GM21526 (cell line): Measurements from ENCODE around the gene URM1.

Experiments used
- ATAC-seq: cut with Tn5 transposase; IDR thresholded peaks from one replicate; pipeline ENCODE4 v1.9.1; 2021; ENCODE audit warnings: moderate library complexity; ENCODE audit not compliant: unreplicated experiment, low FRiP score

URM1 gene

GRCh38 chr9:128344931-128345605 lies 26.1 kb upstream of the URM1 start:
- ATAC-seq: no peak

- ATAC-seq: no peak
Measured at GRCh38 chr9:128349125-128349524, 22.0 kb upstream of the URM1 start.

GRCh38 chr9:128349772-128350171 lies 21.4 kb upstream of the URM1 start:
- no peak for ATAC-seq

GRCh38 chr9:128355451-128355850 lies 15.7 kb upstream of the URM1 start:
- ATAC-seq: no peak

GRCh38 chr9:128358090-128358489 lies 13.1 kb upstream of the URM1 start:
- no peak for ATAC-seq

GRCh38 chr9:128358861-128359260 lies 12.3 kb upstream of the URM1 start:
- ATAC-seq: no peak

GRCh38 chr9:128360826-128361225 lies 10.3 kb upstream of the URM1 start:
- ATAC-seq: no peak

GRCh38 chr9:128361296-128361985 lies 9.7 kb upstream of the URM1 start:
- ATAC-seq: no peak

GRCh38 chr9:128361986-128362646 lies 9.1 kb upstream of the URM1 start:
- ATAC-seq: no peak

- no peak for ATAC-seq
Measured at GRCh38 chr9:128362774-128363173, 8.4 kb upstream of the URM1 start.

- ATAC-seq: no peak
Measured at GRCh38 chr9:128365525-128365924, 5.6 kb upstream of the URM1 start.

GRCh38 chr9:128369024-128369706 lies 2.0 kb upstream of the URM1 start:
- no peak for ATAC-seq

GRCh38 chr9:128370367-128370751 lies 815 bp upstream of the URM1 start:
- ATAC-seq: no peak

GRCh38 chr9:128371630-128372117 lies 500 bp downstream of the URM1 start:
- no peak for ATAC-seq

- no peak for ATAC-seq
Measured at GRCh38 chr9:128372188-128372641, 1.0 kb downstream of the URM1 start.

- ATAC-seq: no peak
Measured at GRCh38 chr9:128372784-128373183, 1.6 kb downstream of the URM1 start.

GRCh38 chr9:128374221-128374675 lies 3.1 kb downstream of the URM1 start:
- ATAC-seq: no peak

- ATAC-seq: no peak
Measured at GRCh38 chr9:128375865-128376264, 4.7 kb downstream of the URM1 start.

GRCh38 chr9:128382261-128382660 lies 11.1 kb downstream of the URM1 start:
- ATAC-seq: no peak

GRCh38 chr9:128383007-128383753 lies 12.0 kb downstream of the URM1 start:
- ATAC-seq: no peak
